ENCODE measurements around the gene MIER1.

The MIER1 gene

DNA sequence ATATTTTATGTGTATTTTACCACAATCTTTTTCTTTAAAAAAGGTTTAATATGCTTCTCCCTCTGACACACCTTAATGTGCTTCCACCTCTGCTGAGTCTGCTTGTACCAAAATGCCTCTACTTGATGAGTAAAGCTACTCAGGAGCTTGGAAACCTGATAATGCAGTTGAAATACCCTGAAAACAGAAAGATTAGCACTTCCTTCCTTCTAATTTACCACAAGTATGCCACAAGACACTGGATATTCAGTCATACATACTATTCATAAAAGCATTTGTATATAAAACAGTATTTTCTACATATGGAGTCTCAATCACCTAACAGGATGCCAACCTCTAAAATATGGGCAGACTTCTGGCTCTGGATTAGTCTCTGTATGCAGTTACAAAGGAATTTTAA lies 74.2 kb downstream of the MIER1 start:
- no peak for DNase-seq (ENCODE audit: low read depth, low spot score)
- H3K9me3 ChIP-seq (ENCODE audit: insufficient read depth, low read length), result no peaks in the 10 kb centered on the region
- peaks cover 27% of the 10 kb centered on the region for H3K36me3 ChIP-seq (ENCODE audit: insufficient read depth, insufficient read length, low read length)
- no peaks in the 10 kb centered on the region for H3K4me1 ChIP-seq (ENCODE audit: insufficient read depth, insufficient read length)
- no peak overlapping the region for H3K9ac ChIP-seq (ENCODE audit: insufficient read length, low read depth)
- TF ChIP-seq ZNF274 (IDR thresholded peaks at IDR 0.05; ENCODE audit: low read depth, low read length), result no peak
- no peak for TF ChIP-seq YY1 (IDR thresholded peaks at IDR 0.05; ENCODE audit: insufficient read depth, insufficient read length)
- no peak for TF ChIP-seq SUZ12 (IDR thresholded peaks at IDR 0.05; ENCODE audit: extremely low read depth, insufficient read depth, insufficient read length)
- H3K27me3 ChIP-seq (ENCODE audit: insufficient read depth, insufficient read length), result no peaks in the 10 kb centered on the region
- H3K4me3 ChIP-seq (ENCODE audit: insufficient read length, low read depth), result no peak overlapping the region

DNA sequence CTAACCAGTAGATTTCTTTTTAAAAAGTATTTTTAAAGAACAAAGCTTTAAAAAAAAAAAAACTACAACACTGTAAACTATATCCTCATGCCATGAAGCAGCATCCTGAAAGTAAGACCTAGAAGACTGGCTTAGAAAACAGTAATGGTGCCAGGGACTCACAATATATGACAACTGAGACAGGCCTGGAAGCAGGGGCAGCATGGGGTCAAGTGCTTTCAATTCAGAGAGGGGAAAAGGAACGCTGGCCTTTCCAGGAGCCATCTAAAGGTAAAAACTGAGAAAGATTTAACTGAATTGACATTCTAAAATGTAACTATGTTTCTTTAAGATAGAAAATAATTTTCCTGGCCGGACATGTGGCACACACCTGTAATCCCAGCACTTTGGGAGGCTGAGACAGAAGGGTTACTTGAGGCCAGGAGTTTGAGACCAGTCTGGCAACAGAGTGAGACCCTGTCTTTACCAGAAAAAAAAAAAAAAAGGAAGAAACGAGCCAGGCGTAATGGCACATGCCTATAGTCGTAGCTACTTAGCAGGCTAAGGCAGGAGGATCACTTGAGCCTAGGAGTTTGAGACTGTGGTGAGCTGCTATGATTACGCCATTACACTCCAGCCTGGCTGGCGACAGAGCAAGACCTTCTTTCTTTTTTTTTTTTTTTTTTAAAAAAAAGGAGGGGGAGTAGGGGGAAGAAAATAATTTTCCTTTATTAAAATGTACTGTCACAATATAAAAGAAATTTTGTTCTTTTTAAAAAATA lies 75.0 kb downstream of the MIER1 start:
- TF ChIP-seq SUZ12 (IDR thresholded peaks at IDR 0.05; ENCODE audit: extremely low read depth, insufficient read depth, insufficient read length) (no peak), YY1 (IDR thresholded peaks at IDR 0.05; ENCODE audit: insufficient read depth, insufficient read length) (no peak)
- H3K36me3 ChIP-seq (ENCODE audit: insufficient read depth, insufficient read length, low read length), result peaks cover 35% of the 10 kb centered on the region
- H3K27me3 ChIP-seq (ENCODE audit: insufficient read depth, insufficient read length), result no peaks in the 10 kb centered on the region
- no peaks in the 10 kb centered on the region for H3K9me3 ChIP-seq (ENCODE audit: insufficient read depth, low read length)
- H3K9ac ChIP-seq (ENCODE audit: insufficient read length, low read depth), result no peak overlapping the region
- H3K4me1 ChIP-seq (ENCODE audit: insufficient read depth, insufficient read length), result no peaks in the 10 kb centered on the region
- no peak for DNase-seq (ENCODE audit: low read depth, low spot score)
- no peak overlapping the region for H3K4me3 ChIP-seq (ENCODE audit: insufficient read length, low read depth)

DNA sequence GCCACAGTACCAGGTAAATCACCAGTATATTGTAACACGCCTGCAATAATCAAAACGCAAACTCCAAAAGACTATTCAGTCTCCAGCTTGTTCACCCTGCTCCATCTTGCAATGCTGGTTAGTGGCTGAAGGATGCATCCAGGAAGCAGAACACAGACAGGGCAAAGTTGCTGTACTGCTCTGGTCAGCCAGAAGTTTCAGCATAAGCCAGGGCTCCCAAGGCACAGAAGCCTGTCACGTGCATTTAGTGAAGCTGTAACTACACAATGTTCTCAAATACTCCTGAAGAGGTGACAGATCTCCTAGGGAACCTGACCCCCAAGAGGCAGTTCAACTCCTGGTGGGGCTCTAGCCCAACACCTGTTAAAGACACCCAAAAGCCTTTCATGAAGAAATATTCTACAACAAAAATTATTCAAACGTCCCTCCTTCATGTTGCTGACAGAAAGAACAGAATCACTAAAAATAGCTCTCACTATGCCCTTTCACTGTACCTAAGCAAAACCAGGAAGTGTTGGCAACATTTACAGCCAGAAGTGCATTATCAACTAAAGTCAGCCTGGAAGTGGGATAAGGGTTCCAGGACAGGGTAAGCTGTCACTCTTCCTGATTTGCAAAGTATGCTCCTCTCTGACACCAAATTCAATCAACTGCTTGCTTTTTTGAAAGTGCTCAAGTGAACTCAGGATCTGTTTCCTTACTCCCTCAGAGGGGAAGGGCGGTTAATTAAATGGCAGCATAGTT lies 77.1 kb downstream of the MIER1 start:
- H3K36me3 ChIP-seq (ENCODE audit: insufficient read depth, insufficient read length, low read length), result peaks cover 34% of the 10 kb centered on the region
- H3K9ac ChIP-seq (ENCODE audit: insufficient read length, low read depth), result no peak overlapping the region
- no peaks in the 10 kb centered on the region for H3K9me3 ChIP-seq (ENCODE audit: insufficient read depth, low read length)
- TF ChIP-seq SUZ12 (IDR thresholded peaks at IDR 0.05; ENCODE audit: extremely low read depth, insufficient read depth, insufficient read length), result no peak
- no peak for TF ChIP-seq ZNF274 (IDR thresholded peaks at IDR 0.05; ENCODE audit: low read depth, low read length)
- H3K27me3 ChIP-seq (ENCODE audit: insufficient read depth, insufficient read length), result no peaks in the 10 kb centered on the region
- no peak for DNase-seq (ENCODE audit: low read depth, low spot score)
- no peaks in the 10 kb centered on the region for H3K4me1 ChIP-seq (ENCODE audit: insufficient read depth, insufficient read length)
- no peak overlapping the region for H3K4me3 ChIP-seq (ENCODE audit: insufficient read length, low read depth)

DNA sequence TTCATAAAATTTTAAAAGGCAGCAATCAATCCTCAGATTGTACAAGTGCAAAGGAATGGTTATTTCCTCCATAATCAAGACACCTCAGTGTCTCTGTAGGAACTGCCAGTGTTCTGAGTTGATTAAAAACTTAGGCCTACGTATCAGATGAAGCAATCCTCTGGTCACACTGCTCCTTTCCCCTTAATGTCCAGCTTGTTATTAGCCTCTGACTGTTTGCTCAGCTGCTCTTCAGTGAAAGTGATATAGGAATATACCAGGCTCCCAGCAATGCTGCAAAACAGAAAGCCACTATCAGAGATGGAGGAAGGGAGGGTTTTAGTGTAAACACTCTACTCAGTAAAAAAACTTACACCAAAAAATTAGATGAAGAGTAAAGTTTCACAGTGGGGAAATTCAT lies 79.4 kb downstream of the MIER1 start:
- Histone ChIP-seq H3K4me3 (ENCODE audit: insufficient read length, low read depth) (no peak overlapping the region), H3K27me3 (ENCODE audit: insufficient read depth, insufficient read length) (no peaks in the 10 kb centered on the region), H3K9ac (ENCODE audit: insufficient read length, low read depth) (no peak overlapping the region), H3K36me3 (ENCODE audit: insufficient read depth, insufficient read length, low read length) (peaks cover 41% of the 10 kb centered on the region), H3K4me1 (ENCODE audit: insufficient read depth, insufficient read length) (no peaks in the 10 kb centered on the region), H3K9me3 (ENCODE audit: insufficient read depth, low read length) (no peaks in the 10 kb centered on the region)
- DNase-seq (ENCODE audit: low read depth, low spot score), result no peak
- TF ChIP-seq ZNF274 (IDR thresholded peaks at IDR 0.05; ENCODE audit: low read depth, low read length) (no peak), YY1 (IDR thresholded peaks at IDR 0.05; ENCODE audit: insufficient read depth, insufficient read length) (no peak), SUZ12 (IDR thresholded peaks at IDR 0.05; ENCODE audit: extremely low read depth, insufficient read depth, insufficient read length) (no peak)

DNA sequence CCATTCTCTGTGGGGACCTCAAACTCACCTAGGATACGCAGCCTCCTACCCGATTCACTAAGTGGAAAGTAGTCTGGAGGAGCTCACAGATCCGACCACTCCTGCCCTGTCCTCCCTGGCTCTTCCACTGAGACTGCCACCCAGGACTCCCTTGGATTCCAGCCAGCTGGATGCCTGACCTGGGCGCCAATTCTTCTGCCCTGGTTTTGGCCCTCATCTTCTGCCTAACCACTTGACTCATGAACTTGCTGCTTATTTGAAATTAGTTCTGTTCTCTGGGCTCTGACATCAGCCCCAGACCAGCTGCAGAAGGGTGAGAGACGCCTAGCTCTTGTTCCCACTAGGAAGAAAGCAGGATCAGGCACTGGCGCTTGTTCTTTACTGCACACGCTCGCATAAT lies 80.3 kb downstream of the MIER1 start:
- H3K9ac ChIP-seq (ENCODE audit: insufficient read length, low read depth), result no peak overlapping the region
- H3K36me3 ChIP-seq (ENCODE audit: insufficient read depth, insufficient read length, low read length), result peaks cover 42% of the 10 kb centered on the region
- H3K27me3 ChIP-seq (ENCODE audit: insufficient read depth, insufficient read length), result no peaks in the 10 kb centered on the region
- H3K4me1 ChIP-seq (ENCODE audit: insufficient read depth, insufficient read length), result no peaks in the 10 kb centered on the region
- no peak overlapping the region for H3K4me3 ChIP-seq (ENCODE audit: insufficient read length, low read depth)
- TF ChIP-seq SUZ12 (IDR thresholded peaks at IDR 0.05; ENCODE audit: extremely low read depth, insufficient read depth, insufficient read length), result no peak
- no peak for TF ChIP-seq YY1 (IDR thresholded peaks at IDR 0.05; ENCODE audit: insufficient read depth, insufficient read length)
- TF ChIP-seq ZNF274 (IDR thresholded peaks at IDR 0.05; ENCODE audit: low read depth, low read length), result no peak
- DNase-seq (ENCODE audit: low read depth, low spot score), result no peak
- no peaks in the 10 kb centered on the region for H3K9me3 ChIP-seq (ENCODE audit: insufficient read depth, low read length)

DNA sequence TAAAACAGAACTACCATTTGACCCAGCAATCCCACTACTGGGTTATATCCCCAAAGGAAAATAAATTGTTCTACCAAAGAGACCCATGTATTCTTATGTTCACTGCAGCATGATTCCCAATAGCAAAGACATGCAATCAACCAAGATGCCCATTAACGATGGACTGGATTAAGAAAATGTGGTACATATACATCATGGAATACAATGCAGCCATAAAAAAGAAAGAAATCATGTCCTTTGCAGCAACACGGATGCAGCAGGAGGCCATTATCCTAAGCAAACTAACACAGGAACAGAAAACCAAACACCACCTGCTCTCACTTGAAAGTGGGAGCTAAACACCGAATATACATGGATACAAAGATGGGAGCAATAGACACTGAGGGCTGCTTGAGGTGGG lies 85.0 kb downstream of the MIER1 start:
- no peak overlapping the region for H3K4me3 ChIP-seq (ENCODE audit: insufficient read length, low read depth)
- TF ChIP-seq ZNF274 (IDR thresholded peaks at IDR 0.05; ENCODE audit: low read depth, low read length), result no peak
- no peak for TF ChIP-seq YY1 (IDR thresholded peaks at IDR 0.05; ENCODE audit: insufficient read depth, insufficient read length)
- no peak for TF ChIP-seq SUZ12 (IDR thresholded peaks at IDR 0.05; ENCODE audit: extremely low read depth, insufficient read depth, insufficient read length)
- peaks cover 7% of the 10 kb centered on the region for H3K9me3 ChIP-seq (ENCODE audit: insufficient read depth, low read length)
- DNase-seq (ENCODE audit: low read depth, low spot score), result no peak
- peaks cover 17% of the 10 kb centered on the region for H3K36me3 ChIP-seq (ENCODE audit: insufficient read depth, insufficient read length, low read length)
- no peak overlapping the region for H3K9ac ChIP-seq (ENCODE audit: insufficient read length, low read depth)
- H3K27me3 ChIP-seq (ENCODE audit: insufficient read depth, insufficient read length), result no peaks in the 10 kb centered on the region
- no peaks in the 10 kb centered on the region for H3K4me1 ChIP-seq (ENCODE audit: insufficient read depth, insufficient read length)

DNA sequence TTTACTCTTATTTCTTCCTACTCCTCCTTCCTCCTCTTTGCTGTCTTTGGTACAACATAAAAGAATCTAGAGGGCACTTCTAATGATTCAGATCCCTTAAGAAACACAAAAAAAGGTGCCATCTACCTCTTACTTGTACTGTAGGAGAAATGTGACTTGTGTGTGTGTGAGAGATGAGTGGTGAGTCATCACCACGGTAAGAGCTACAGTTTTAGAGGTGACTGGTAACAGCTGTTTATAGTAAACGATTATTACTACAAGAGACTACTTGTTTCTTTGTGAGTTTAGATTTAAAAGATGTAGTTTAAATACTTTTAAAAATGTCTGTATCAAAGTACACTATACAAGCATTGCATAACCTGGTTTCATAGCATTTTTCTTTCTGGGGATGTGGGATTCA lies 88.8 kb downstream of the MIER1 start:
- H3K4me1 ChIP-seq (ENCODE audit: insufficient read depth, insufficient read length), result no peaks in the 10 kb centered on the region
- H3K9ac ChIP-seq (ENCODE audit: insufficient read length, low read depth), result no peak overlapping the region
- TF ChIP-seq ZNF274 (IDR thresholded peaks at IDR 0.05; ENCODE audit: low read depth, low read length) (no peak), YY1 (IDR thresholded peaks at IDR 0.05; ENCODE audit: insufficient read depth, insufficient read length) (no peak), SUZ12 (IDR thresholded peaks at IDR 0.05; ENCODE audit: extremely low read depth, insufficient read depth, insufficient read length) (no peak)
- no peak for DNase-seq (ENCODE audit: low read depth, low spot score)
- peaks cover 17% of the 10 kb centered on the region for H3K9me3 ChIP-seq (ENCODE audit: insufficient read depth, low read length)
- H3K4me3 ChIP-seq (ENCODE audit: insufficient read length, low read depth), result no peak overlapping the region
- H3K36me3 ChIP-seq (ENCODE audit: insufficient read depth, insufficient read length, low read length), result peaks cover 13% of the 10 kb centered on the region
- no peaks in the 10 kb centered on the region for H3K27me3 ChIP-seq (ENCODE audit: insufficient read depth, insufficient read length)

Data from NT2/D1 (cell line).